HG03280 (cell line): ENCODE data around the gene NECAP2.
"Not testable (repeated sequence)": the region's sequence is repeated elsewhere in the genome, so short reads cannot be mapped to it uniquely, and the experiment has no call there.

Experiments
- ATAC-seq: cut with Tn5 transposase; IDR thresholded peaks from one replicate; pipeline ENCODE4 v1.9.1; 2021; ENCODE audit warnings: mild to moderate bottlenecking, moderate library complexity; ENCODE audit not compliant: unreplicated experiment

Gene NECAP2

GRCh38 chr1:16456151-16456550 lies 15.6 kb downstream of the NECAP2 start:
- ATAC-seq: not testable (repeated sequence)

GRCh38 chr1:16458831-16459230 lies 18.3 kb downstream of the NECAP2 start:
- no peak for ATAC-seq

- ATAC-seq: no peak
These were observed 18.9 kb downstream of the NECAP2 start for GRCh38 chr1:16459352-16459925.

GRCh38 chr1:16461681-16462080 lies 21.2 kb downstream of the NECAP2 start:
- no peak for ATAC-seq

GRCh38 chr1:16462773-16463330 lies 22.3 kb downstream of the NECAP2 start:
- ATAC-seq: no peak

GRCh38 chr1:16464917-16465625 lies 24.5 kb downstream of the NECAP2 start:
- ATAC-seq: no peak

- ATAC-seq: no peak
These were observed 28.0 kb downstream of the NECAP2 start for GRCh38 chr1:16468558-16468957.

GRCh38 chr1:16474166-16474800 lies 33.8 kb downstream of the NECAP2 start:
- ATAC-seq: no peak

GRCh38 chr1:16474891-16475290 lies 34.4 kb downstream of the NECAP2 start:
- ATAC-seq: not testable (repeated sequence)

- not testable (repeated sequence) for ATAC-seq
These were observed 35.5 kb downstream of the NECAP2 start for GRCh38 chr1:16475771-16476770.

- ATAC-seq: no peak
These were observed 37.6 kb downstream of the NECAP2 start for GRCh38 chr1:16478091-16478490.

GRCh38 chr1:16483146-16483545 lies 42.6 kb downstream of the NECAP2 start:
- ATAC-seq: not testable (repeated sequence)

GRCh38 chr1:16483639-16484500 lies 43.3 kb downstream of the NECAP2 start:
- ATAC-seq: not testable (repeated sequence)

- no peak for ATAC-seq
These were observed 43.9 kb downstream of the NECAP2 start for GRCh38 chr1:16484501-16484835.

GRCh38 chr1:16484931-16485330 lies 44.4 kb downstream of the NECAP2 start:
- ATAC-seq: no peak

GRCh38 chr1:16486316-16486715 lies 45.8 kb downstream of the NECAP2 start:
- ATAC-seq: not testable (repeated sequence)

- ATAC-seq: not testable (repeated sequence)
These were observed 46.5 kb downstream of the NECAP2 start for GRCh38 chr1:16487011-16487410.

- ATAC-seq: not testable (repeated sequence)
These were observed 48.8 kb downstream of the NECAP2 start for GRCh38 chr1:16489195-16489880.

GRCh38 chr1:16491056-16491675 lies 50.6 kb downstream of the NECAP2 start:
- ATAC-seq: no peak
